Right lobe of liver (tissue), 6 donors: Measurements from ENCODE around the gene LGI1. TPM values are rescaled to one million over a fixed set of nuclear protein-coding genes. Genes with fewer than 3 reads are reported as not detected.

Source experiments
- ATAC-seq, 4 donors: fragments of 200-7000 bp; cut with Tn5 transposase; one replicate each; pipeline ENCODE4 v1.9.1; 2020; ENCODE audit warnings: mild to moderate bottlenecking in 4 of 4, moderate library complexity in 4 of 4
- DNase-seq, 3 donors: peaks; one replicate each; pipeline ENCODE4 v3.0.0-alpha.2; 2020
- H3K27ac ChIP-seq, 3 donors: fragments of 200-600 bp; one replicate each; pipeline ENCODE4 v1.8.0; 2022
- H3K27me3 ChIP-seq, 2 donors: fragments of 200-600 bp; one replicate each; pipeline ENCODE4 v1.8.0; 2022
- H3K36me3 ChIP-seq, 4 donors: fragments of 200-600 bp; sonication (generic) in 1 of 4; one replicate each; pipeline versions ENCODE4 v1.5.1 to v1.8.0; 2017 to 2022; ENCODE audit warnings: control low read depth in 1 of 4
- H3K4me1 ChIP-seq, 4 donors: fragments of 200-600 bp; sonication (generic) in 1 of 4; one replicate each; pipeline versions ENCODE4 v1.5.1 to v1.8.0; 2017 to 2022; ENCODE audit warnings: control low read depth in 1 of 4
- H3K4me3 ChIP-seq, 3 donors: fragments of 200-600 bp; one replicate each; pipeline ENCODE4 v1.8.0; 2022
- H3K9me3 ChIP-seq, 4 donors: fragments of 200-600 bp; sonication (generic) in 1 of 4; one replicate each; pipeline versions ENCODE4 v1.5.1 to v1.8.0; 2017 to 2022; ENCODE audit warnings: control low read depth in 1 of 4
- POLR2A ChIP-seq: fragments of 450-650 bp; IDR thresholded peaks from one replicate; pipeline ENCODE4 v1.6.1; 2017; ENCODE audit warnings: antibody characterized with exemption, mild to moderate bottlenecking
- WGBS: methylation state at CpG from one replicate; pipeline ENCODE4 v1.1.6; 2018; ENCODE audit warnings: low coverage, low lambda C conversion rate; ENCODE audit not compliant: insufficient coverage; ENCODE audit errors: missing lambda C conversion rate; 5-methylcytosine and 5-hydroxymethylcytosine counted together
- intact Hi-C, 2 donors: fragments of 100-400 bp; cut with DNase I; formaldehyde crosslinking; loops; one replicate each; pipeline versions ENCODE4 v1.11.2 to v1.14.1; 2022
- total RNA-seq, 6 experiments: library from RNA; depleted of rRNA in 2 of 6; stranded (reverse); fragments of >200 nt in 2 of 6; fragmentation: NEBNext Ultra II Directional in 3 of 6; extraction: Animal tissue kit (Norgen Biotek cat#: 25700) in 3 of 6; gene quantifications; one replicate each; pipeline versions ENCODE4 v1.1.0 to v1.2.4, GENCODE V29; 2016 to 2023
- TF ChIP-seq, protein P1 (sequence below), 4 donors: fragments of 200-600 bp in 3 of 4; fragments of 450-650 bp in 1 of 4; IDR thresholded peaks; one replicate each; pipeline versions ENCODE4 v1.5.1 to v1.8.0; 2016 to 2022; ENCODE audit warnings: antibody characterized with exemption in 4 of 4, mild to moderate bottlenecking in 2 of 4
- donor health status: DM: no; HTN: yes; CAD: no.
- donor health status: DM: no; HTN: no; CAD: no.
- donor health status: DM: no; HTN: no; CAD: no.
- donor health status: DM: no; HTN: yes; CAD: no.
- donor health status: DM: no; HTN: yes; CAD: no.

LGI1 gene
- total RNA-seq, 6 experiments from 2014 or later: 0.22 to 2.3 (median 0.86) TPM; not detected in 1

DNA sequence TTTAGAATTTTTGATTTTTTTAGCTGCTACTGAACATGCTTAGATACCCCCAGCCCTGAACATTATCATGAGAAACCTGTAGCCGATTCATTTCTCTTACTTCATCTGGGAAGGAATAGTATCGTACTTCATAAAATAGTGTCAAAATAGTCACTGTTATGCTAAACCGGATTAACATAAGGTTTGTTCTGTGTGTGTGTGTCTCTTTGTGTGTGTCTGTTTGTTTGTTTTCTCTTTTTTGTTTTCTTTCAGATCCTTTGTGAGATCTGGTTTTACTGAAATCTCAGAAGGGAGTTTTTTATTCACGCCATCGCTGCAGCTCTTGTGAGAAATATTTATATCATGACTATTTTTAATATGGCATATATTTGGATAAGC, 761 bp downstream of the LGI1 start:
- no peaks in the 10 kb centered on the region for H3K4me1 ChIP-seq
- WGBS: 59% methylated on average over 5 of the region's 5 CpGs
- H3K27me3 ChIP-seq: no peaks in the 10 kb centered on the region
- TF ChIP-seq, protein P1, sequence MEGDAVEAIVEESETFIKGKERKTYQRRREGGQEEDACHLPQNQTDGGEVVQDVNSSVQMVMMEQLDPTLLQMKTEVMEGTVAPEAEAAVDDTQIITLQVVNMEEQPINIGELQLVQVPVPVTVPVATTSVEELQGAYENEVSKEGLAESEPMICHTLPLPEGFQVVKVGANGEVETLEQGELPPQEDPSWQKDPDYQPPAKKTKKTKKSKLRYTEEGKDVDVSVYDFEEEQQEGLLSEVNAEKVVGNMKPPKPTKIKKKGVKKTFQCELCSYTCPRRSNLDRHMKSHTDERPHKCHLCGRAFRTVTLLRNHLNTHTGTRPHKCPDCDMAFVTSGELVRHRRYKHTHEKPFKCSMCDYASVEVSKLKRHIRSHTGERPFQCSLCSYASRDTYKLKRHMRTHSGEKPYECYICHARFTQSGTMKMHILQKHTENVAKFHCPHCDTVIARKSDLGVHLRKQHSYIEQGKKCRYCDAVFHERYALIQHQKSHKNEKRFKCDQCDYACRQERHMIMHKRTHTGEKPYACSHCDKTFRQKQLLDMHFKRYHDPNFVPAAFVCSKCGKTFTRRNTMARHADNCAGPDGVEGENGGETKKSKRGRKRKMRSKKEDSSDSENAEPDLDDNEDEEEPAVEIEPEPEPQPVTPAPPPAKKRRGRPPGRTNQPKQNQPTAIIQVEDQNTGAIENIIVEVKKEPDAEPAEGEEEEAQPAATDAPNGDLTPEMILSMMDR (IDR thresholded peaks at IDR 0.05): no peak
- TF ChIP-seq POLR2A: no peak
- no peaks in the 10 kb centered on the region for H3K9me3 ChIP-seq
- intact Hi-C loops: no loop called here
- peak overlapping the region in 2 of 3 donors; percentile 7 to 28 for H3K4me3 ChIP-seq
- H3K27ac ChIP-seq: no peak overlapping the region
- no peaks in the 10 kb centered on the region for H3K36me3 ChIP-seq
- DNase-seq (no peak), ATAC-seq (no peak)

DNA sequence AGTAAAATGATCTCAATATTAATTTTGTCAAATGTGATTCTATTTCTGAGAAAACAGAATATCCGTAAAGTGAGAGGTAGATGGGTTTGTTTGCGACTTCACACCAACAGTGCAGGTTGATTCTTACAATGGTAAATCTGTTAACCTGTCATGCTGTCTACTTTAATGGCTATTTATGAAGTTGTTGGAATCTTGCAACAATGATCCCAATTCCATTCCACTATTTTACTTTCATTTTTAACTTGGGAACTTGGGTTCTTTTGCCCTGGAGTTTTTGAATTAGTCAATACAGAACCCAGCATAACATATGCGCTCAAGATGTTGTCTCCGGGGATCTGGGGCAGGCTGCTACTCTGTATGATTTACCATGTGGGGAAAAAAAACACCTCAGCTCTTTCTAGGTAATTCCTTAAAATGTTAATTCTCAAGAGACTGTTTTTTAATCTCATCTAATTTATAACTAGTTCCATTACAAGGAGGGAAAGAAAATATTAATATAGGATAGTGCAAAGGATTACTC, 1.2 kb downstream of the LGI1 start:
- ATAC-seq (peak in 1 of 4 donors; percentile 24), DNase-seq (no peak)
- H3K9me3 ChIP-seq: no peaks in the 10 kb centered on the region
- no peak overlapping the region for H3K27ac ChIP-seq
- H3K4me1 ChIP-seq: no peaks in the 10 kb centered on the region
- peak overlapping the region in 2 of 3 donors; percentile 7 to 28 for H3K4me3 ChIP-seq
- H3K36me3 ChIP-seq: no peaks in the 10 kb centered on the region
- no peaks in the 10 kb centered on the region for H3K27me3 ChIP-seq
- TF ChIP-seq, protein P1 (IDR thresholded peaks at IDR 0.05): no peak
- no peak for TF ChIP-seq POLR2A
- intact Hi-C loops: no loop called here
- 51% methylated on average over 4 of the region's 4 CpGs for WGBS

DNA sequence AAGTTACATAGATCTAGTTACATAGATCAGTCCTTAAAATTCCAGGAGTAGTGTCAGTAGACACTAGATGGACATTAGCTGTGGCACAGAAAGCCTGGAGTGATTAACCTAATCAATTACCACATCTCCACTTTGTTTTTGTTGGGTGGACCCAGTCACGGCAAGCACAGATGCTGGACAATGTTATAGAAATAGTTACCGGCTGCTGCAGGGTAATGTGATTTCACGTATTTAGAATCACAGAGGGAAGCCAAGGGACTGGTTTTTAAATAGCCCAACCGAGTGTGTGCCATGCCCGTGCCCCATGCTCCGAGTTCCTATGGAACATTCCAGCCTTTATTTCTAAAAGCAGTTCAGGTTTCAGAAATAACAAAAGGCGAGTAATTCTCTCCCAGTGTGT, 2.8 kb downstream of the LGI1 start:
- Histone ChIP-seq H3K27ac (no peak overlapping the region), H3K4me1 (no peaks in the 10 kb centered on the region), H3K9me3 (no peaks in the 10 kb centered on the region), H3K27me3 (no peaks in the 10 kb centered on the region), H3K36me3 (no peaks in the 10 kb centered on the region), H3K4me3 (no peak overlapping the region)
- no peak for ATAC-seq
- no peak for DNase-seq
- intact Hi-C loops: no loop called here
- no peak for TF ChIP-seq POLR2A
- TF ChIP-seq, protein P1 (IDR thresholded peaks at IDR 0.05): no peak
- 63% methylated on average over 5 of the region's 7 CpGs for WGBS

DNA sequence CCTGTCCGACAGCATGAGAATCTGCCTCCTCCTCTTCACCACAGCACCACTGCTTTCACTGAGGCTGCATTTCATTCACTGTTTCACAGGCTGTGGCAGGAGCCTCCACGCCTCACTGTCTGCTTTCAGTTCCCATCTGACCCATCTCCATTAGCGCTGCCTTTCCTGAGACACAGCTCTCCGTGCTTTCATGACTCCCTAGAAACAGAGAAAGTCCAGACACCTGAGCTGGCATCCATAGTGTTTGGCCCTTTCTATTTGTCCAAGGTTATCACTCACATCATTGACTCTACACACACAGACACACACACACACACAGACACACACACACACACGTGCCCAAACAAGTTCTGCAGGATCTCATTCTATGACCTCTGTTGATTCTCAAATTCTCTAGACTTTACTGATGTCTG, 5.2 kb downstream of the LGI1 start:
- Histone ChIP-seq H3K9me3 (no peaks in the 10 kb centered on the region), H3K27ac (no peak overlapping the region), H3K27me3 (no peaks in the 10 kb centered on the region), H3K4me3 (no peak overlapping the region), H3K36me3 (no peaks in the 10 kb centered on the region), H3K4me1 (peaks cover 0 to 12% (median 0%) of the 10 kb centered on the region in 4 donors)
- TF ChIP-seq POLR2A: no peak
- TF ChIP-seq, protein P1 (IDR thresholded peaks at IDR 0.05): no peak
- DNase-seq: no peak
- peak; percentile 19 to 54 (median 40) for ATAC-seq
- 46% methylated on average over 5 of the region's 5 CpGs for WGBS
- intact Hi-C loops: no loop called here

DNA sequence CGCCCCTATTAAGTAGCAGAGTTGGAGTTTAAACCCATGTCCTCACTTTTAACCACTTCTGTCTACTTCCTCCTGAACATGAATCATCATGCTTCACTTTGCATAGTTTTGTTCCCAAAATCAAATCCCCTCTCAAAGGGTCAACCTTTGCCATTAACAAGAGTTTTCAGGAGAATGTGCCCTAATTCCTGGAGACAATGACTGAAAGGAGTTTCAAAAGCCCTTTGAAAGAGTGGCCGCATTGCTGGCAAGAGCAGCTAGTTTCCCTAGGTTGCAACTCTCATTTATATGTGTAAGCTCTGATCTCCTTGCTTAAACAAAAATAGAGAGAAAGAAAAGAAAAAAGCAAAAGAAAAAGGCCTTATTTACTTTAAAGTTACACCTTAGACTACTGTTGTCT, 9.2 kb downstream of the LGI1 start:
- TF ChIP-seq, protein P1 (IDR thresholded peaks at IDR 0.05): no peak
- no peak for TF ChIP-seq POLR2A
- no peak overlapping the region for H3K27ac ChIP-seq
- ATAC-seq: no peak
- peaks cover 0 to 1% (median 0%) of the 10 kb centered on the region in 4 donors for H3K9me3 ChIP-seq
- no peak overlapping the region for H3K4me3 ChIP-seq
- H3K4me1 ChIP-seq: peaks cover 0 to 39% (median 9%) of the 10 kb centered on the region in 4 donors
- intact Hi-C loops: no loop called here
- no peaks in the 10 kb centered on the region for H3K27me3 ChIP-seq
- 95% methylated on average over 2 of the region's 2 CpGs for WGBS
- no peak for DNase-seq
- no peaks in the 10 kb centered on the region for H3K36me3 ChIP-seq
